CD4-positive, CD25-positive, alpha-beta regulatory T cell (primary cell): Measurements from ENCODE around the gene ZBTB7B. TPM values are rescaled to one million over a fixed set of nuclear protein-coding genes. Genes with fewer than 3 reads are reported as not detected.

Experiments
- ATAC-seq, 2 donors: fragments of 150-1000 bp; cut with Tn5 transposase; one replicate each; pipeline ENCODE4 v1.10.0; 2021; ENCODE audit warnings: low read depth in 2 of 2, moderate number of reproducible peaks in 2 of 2, moderate library complexity in 1 of 2
- DNase-seq, 3 donors: peaks; one replicate each; pipeline versions ENCODE4 v3.0.0 to v3.0.0-alpha.2; 2012 to 2022; ENCODE audit warnings: mixed read lengths in 1 of 3
- H3K27ac ChIP-seq: one replicate; pipeline ENCODE4 v1.7.0; 2013; ENCODE audit warnings: mild to moderate bottlenecking, low read length; ENCODE audit not compliant: insufficient read depth, poor library complexity, severe bottlenecking
- H3K27me3 ChIP-seq: one replicate; pipeline ENCODE4 v1.7.0; 2013; ENCODE audit warnings: low read length; ENCODE audit not compliant: control insufficient read depth, insufficient read depth
- H3K36me3 ChIP-seq: one replicate; pipeline ENCODE4 v1.7.0; 2013; ENCODE audit warnings: mild to moderate bottlenecking, low read length, moderate library complexity; ENCODE audit not compliant: control insufficient read depth, insufficient read depth
- H3K4me1 ChIP-seq: 2 replicates; pipeline ENCODE4 v1.7.0; 2013; ENCODE audit warnings: mild to moderate bottlenecking, low read length; ENCODE audit not compliant: insufficient read depth, control insufficient read depth, poor library complexity, severe bottlenecking
- H3K4me3 ChIP-seq: one replicate; pipeline ENCODE4 v1.7.0; 2013; ENCODE audit warnings: low read depth, mild to moderate bottlenecking, low read length, moderate library complexity
- H3K9me3 ChIP-seq, 2 experiments: 1 replicate in 1 of 2; 2 replicates in 1 of 2; pipeline ENCODE4 v1.7.0; 2013; ENCODE audit warnings: low read length in 2 of 2, mild to moderate bottlenecking in 1 of 2, moderate library complexity in 1 of 2; ENCODE audit not compliant: control insufficient read depth in 2 of 2
- H3K27ac Mint-ChIP-seq, 3 donors: one replicate each; pipeline ENCODE4 v1.8.0; 2020 to 2022; ENCODE audit warnings: mild to moderate bottlenecking in 3 of 3, mixed read lengths in 3 of 3, moderate library complexity in 2 of 3
- H3K27me3 Mint-ChIP-seq: one replicate; pipeline ENCODE4 v1.8.0; 2022; ENCODE audit warnings: mild to moderate bottlenecking, mixed read lengths
- H3K36me3 Mint-ChIP-seq: one replicate; pipeline ENCODE4 v1.8.0; 2020; ENCODE audit warnings: mixed read lengths
- H3K4me1 Mint-ChIP-seq, 4 donors: one replicate each; pipeline ENCODE4 v1.8.0; 2020 to 2022; ENCODE audit warnings: mixed read lengths in 4 of 4, mild to moderate bottlenecking in 1 of 4
- H3K4me3 Mint-ChIP-seq, 4 donors: one replicate each; pipeline ENCODE4 v1.8.0; 2020 to 2022; ENCODE audit warnings: mild to moderate bottlenecking in 4 of 4, mixed read lengths in 4 of 4, moderate library complexity in 3 of 4
- H3K9me3 Mint-ChIP-seq, 7 donors: one replicate each; pipeline ENCODE4 v1.8.0; 2020 to 2022; ENCODE audit warnings: mixed read lengths in 7 of 7, mild to moderate bottlenecking in 3 of 7, moderate library complexity in 2 of 7
- polyA plus RNA-seq, 4 donors: library from polyadenylated mRNA; unstranded; fragments of 300-500 nt; fragmentation: Illumina TruSeq; gene quantifications; one replicate each; pipeline ENCODE4 v1.2.3, GENCODE V29; 2021
- total RNA-seq: library from RNA; stranded (reverse); gene quantifications from one replicate; pipeline ENCODE4 v1.2.3, GENCODE V29; 2022

The ZBTB7B gene
- total and polyA plus RNA-seq, 5 donors from 2014 or later, result 3.7 to 68.0 (median 6.2) TPM

DNA sequence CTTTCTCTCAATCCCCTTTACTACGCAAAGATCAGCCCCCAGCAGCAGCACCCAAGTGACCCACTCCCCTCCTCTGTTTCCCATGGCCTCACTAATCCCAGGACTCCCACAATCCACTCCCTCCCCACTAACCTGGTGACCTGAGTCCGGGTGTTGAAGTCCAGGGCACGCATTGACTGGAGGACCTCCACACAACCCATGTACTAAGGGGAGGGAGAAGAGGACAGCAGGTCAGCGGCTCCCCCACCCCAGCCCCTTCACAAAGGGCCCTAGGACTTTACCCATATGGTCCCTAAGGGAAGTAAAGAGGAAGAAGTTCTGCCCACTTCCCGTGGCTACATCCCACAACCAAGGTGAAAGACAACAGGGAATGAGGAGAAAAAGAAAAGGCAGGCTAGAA lies 33.4 kb upstream of the ZBTB7B start:
- peak overlapping the region; percentile 24 for H3K27ac ChIP-seq
- ATAC-seq (no peak), DNase-seq (no peak)
- peaks cover 37% of the 10 kb centered on the region for H3K4me1 ChIP-seq
- peaks cover 8% of the 10 kb centered on the region for H3K36me3 Mint-ChIP-seq
- H3K9me3 ChIP-seq, result no peaks in the 10 kb centered on the region
- H3K27me3 ChIP-seq, result no peaks in the 10 kb centered on the region
- no peaks in the 10 kb centered on the region for H3K27me3 Mint-ChIP-seq
- peak overlapping the region in 1 of 4 donors; percentile 71 for H3K4me3 Mint-ChIP-seq
- H3K36me3 ChIP-seq, result peaks cover 43% of the 10 kb centered on the region
- peak overlapping the region in 2 of 3 donors; percentile 25 to 80 for H3K27ac Mint-ChIP-seq
- no peak overlapping the region for H3K4me3 ChIP-seq
- H3K4me1 Mint-ChIP-seq, result peaks cover 0 to 38% (median 28%) of the 10 kb centered on the region in 4 donors
- no peaks in the 10 kb centered on the region for H3K9me3 Mint-ChIP-seq

DNA sequence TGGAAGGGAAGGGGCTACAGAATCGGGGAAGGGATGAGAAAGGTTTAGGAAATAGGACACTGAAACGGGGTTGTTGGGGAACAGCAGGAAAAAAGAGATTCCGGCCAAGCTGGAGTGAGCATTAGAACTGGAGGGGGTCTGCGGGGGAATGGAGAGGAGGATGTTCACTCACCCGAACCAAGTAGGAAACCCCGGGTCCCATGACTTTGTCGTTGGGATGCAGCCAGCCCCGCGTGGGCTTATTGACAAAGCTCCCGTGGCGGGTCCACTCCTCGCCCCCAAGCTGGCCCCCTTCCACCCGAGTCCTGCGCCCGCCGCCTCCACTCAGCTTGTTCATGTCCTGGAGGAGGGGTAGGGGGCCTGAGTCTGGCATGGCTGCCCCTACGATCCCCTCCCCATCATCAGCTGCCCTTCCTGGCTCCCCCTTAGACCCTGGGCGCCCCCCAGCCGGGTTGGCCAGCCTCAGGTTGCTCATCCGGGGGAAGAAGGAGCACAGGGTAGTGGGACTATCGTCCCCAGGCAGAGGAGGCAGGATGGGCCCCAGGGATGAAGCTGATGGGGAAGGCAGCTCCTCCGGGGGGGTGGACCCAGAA lies 32.6 kb upstream of the ZBTB7B start:
- H3K36me3 ChIP-seq, result peaks cover 39% of the 10 kb centered on the region
- H3K4me1 ChIP-seq, result peaks cover 37% of the 10 kb centered on the region
- H3K27me3 ChIP-seq, result no peaks in the 10 kb centered on the region
- DNase-seq, result no peak
- H3K27me3 Mint-ChIP-seq, result no peaks in the 10 kb centered on the region
- H3K36me3 Mint-ChIP-seq, result peaks cover 8% of the 10 kb centered on the region
- H3K4me3 Mint-ChIP-seq, result peak overlapping the region in 1 of 4 donors; percentile 49
- peak overlapping the region in 1 of 3 donors; percentile 25 for H3K27ac Mint-ChIP-seq
- no peaks in the 10 kb centered on the region for H3K9me3 Mint-ChIP-seq
- no peak overlapping the region for H3K4me3 ChIP-seq
- peak overlapping the region; percentile 24 for H3K27ac ChIP-seq
- H3K9me3 ChIP-seq, result no peaks in the 10 kb centered on the region
- ATAC-seq, result no peak
- peaks cover 0 to 38% (median 28%) of the 10 kb centered on the region in 4 donors for H3K4me1 Mint-ChIP-seq

DNA sequence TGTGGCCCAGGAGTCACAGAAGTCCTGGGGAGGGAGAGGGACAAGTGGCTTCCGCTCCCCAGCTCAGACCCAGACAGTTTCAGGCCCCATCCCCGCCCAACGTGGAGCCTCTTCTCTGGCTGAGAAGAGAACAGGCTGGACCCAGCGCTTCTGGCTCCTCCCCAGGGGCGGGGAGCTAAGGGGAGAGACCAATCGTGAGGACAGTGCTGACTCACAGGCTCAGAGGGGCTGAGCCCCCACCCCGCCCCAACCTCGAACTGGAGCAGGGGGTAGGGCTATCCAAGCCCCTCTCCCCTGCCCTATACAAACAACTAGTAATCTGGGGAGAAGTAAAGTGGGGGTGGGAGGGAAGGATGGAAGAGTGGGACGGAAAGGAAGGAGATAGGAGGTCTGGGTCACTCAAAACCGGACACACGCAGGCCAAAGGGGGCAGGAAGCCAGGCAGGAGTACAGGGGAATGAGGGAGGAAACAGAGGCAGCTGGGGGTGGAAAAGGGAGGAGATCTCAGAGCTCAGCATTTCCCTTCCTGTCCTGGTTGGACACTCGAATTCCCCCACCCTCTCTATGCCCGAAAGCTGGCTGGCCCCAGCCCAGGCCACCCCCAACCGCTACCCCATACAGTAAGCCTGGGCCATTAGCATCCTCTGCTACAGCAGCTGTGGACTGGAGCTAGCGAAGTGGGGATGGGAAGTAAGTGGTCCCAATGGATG lies 31.8 kb upstream of the ZBTB7B start, which contains the start of gene SHC1:
TSS of gene SHC1 (minus strand) at position 117 of the 710 bp plus-strand sequence. CDS start 221 bp downstream, outside the sequence.
- H3K4me3 ChIP-seq, result peak within 1 kb of the TSS; percentile 35
- peaks cover 5% of the 10 kb centered on the region for H3K36me3 Mint-ChIP-seq
- peaks cover 0 to 38% (median 28%) of the 10 kb centered on the region in 4 donors for H3K4me1 Mint-ChIP-seq

DNA sequence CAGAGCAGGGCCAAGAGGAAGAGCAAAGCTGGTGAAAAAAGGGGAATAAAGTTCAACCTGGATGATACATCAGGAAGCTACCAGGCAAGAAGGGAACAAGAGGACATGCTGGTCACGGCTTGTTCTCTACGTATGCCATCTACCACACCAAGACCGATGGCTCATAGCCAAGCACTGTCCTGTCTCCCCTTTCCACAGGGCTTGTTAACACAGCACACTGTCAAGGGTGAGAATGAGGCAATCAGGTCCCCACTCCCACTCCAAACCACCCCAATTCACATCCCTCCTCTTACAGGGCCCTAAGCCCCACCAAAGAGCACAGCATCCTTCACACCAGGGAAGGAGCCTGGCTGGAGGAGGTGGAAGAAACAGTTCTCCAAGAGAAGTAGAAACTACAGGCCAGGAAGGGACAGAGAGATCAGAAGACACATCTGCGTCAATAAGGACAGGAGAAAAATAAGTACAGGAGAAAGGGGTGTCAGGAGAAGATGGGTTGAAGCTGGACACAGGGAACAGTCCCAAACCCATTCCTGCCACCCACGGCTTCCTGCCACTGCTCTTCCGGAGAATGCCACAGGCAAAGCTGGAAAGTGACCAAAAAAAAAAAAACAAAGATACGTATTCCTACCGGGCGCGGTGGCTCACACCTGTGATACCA lies 31.1 kb upstream of the ZBTB7B start:
- DNase-seq (no peak), ATAC-seq (no peak)
- Histone ChIP-seq H3K9me3 (no peaks in the 10 kb centered on the region), H3K27ac (peak overlapping the region; percentile 26), H3K27me3 (no peaks in the 10 kb centered on the region), H3K4me3 (peak overlapping the region; percentile 35), H3K36me3 (peaks cover 25% of the 10 kb centered on the region), H3K4me1 (peaks cover 47% of the 10 kb centered on the region)
- Mint-ChIP-seq H3K4me1 (peaks cover 0 to 38% (median 29%) of the 10 kb centered on the region in 4 donors), H3K27me3 (no peaks in the 10 kb centered on the region), H3K4me3 (peak overlapping the region; percentile 34 to 68 (median 54)), H3K36me3 (peaks cover 4% of the 10 kb centered on the region), H3K9me3 (no peaks in the 10 kb centered on the region), H3K27ac (peak overlapping the region; percentile 60 to 86 (median 66))

More for the DNA sequence above, 31.8 kb upstream of the ZBTB7B start, which contains the start of gene SHC1:
- Mint-ChIP-seq H3K27me3 (no peaks in the 10 kb centered on the region), H3K4me3 (peak within 1 kb of the TSS; percentile 34 to 68 (median 54)), H3K27ac (peak within 1 kb of the TSS; percentile 60 to 86 (median 66)), H3K9me3 (no peaks in the 10 kb centered on the region)
- DNase-seq (peak in 1 of 3 donors; percentile 35), ATAC-seq (no peak)
- H3K36me3 ChIP-seq, result peaks cover 32% of the 10 kb centered on the region
- H3K4me1 ChIP-seq, result peaks cover 40% of the 10 kb centered on the region
- H3K9me3 ChIP-seq, result no peaks in the 10 kb centered on the region
- no peaks in the 10 kb centered on the region for H3K27me3 ChIP-seq
- peak within 1 kb of the TSS; percentile 42 for H3K27ac ChIP-seq

DNA sequence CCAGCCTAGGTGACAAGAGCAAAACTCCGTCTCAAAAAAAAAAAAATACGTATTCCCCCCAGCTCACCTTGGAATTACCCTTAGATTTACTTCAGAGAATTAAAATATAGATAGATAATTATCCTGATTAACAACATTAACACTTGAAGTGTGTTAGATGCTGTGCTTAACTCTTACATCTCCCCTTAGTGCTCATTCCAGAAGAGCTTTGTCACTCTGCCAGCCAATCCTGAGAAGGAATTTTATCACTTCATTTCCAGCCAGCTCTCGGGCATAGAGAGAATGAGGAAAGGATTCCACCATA lies 30.4 kb upstream of the ZBTB7B start:
- H3K4me3 Mint-ChIP-seq, result peak overlapping the region in 1 of 4 donors; percentile 73

DNA sequence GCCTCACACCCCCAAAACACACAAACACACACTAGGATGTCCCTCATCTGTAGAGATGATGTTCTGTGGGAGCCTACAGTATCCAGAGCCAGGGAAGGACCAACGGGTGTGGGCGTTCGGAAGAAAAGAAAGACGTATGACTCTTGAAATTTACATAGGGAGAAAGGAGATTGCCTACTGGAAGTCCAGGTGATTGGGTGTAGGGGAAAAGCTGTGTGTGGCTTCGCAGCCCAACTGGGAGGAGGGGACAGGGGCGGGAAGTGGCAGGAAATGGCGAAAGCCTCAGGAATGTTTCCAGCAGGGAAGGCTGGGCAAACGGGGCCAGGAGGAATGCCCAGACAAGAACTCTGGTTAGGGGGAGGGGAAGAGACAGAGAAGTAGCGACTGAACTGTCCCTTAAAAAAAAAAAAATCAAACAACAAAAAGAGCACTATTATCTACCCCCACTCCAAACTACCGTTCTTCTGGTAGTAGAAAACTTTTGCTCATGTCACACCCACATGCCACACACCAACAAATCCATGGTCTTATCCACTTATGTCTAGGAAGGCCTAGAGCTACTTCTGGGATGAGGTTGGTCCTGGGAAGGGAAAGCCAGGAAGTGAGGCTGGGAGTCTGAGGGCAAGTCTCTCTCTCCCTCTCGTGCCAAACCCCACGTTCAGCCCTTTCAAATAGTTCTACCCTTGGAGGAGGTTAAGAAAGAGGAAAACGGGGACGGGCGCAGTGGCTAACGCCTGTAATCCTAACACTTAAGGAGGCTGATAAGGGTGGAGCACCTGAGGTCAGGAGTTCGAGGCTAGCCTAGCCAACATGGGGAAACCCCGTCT lies 29.9 kb upstream of the ZBTB7B start:
- Histone ChIP-seq H3K27ac (peak overlapping the region; percentile 98), H3K27me3 (no peaks in the 10 kb centered on the region), H3K4me1 (peaks cover 50% of the 10 kb centered on the region), H3K9me3 (no peaks in the 10 kb centered on the region), H3K4me3 (peak overlapping the region; percentile 22), H3K36me3 (peaks cover 13% of the 10 kb centered on the region)
- peak overlapping the region in 1 of 3 donors; percentile 79 for H3K27ac Mint-ChIP-seq
- H3K9me3 Mint-ChIP-seq, result no peaks in the 10 kb centered on the region
- H3K36me3 Mint-ChIP-seq, result peaks cover 4% of the 10 kb centered on the region
- peak overlapping the region in 1 of 4 donors; percentile 73 for H3K4me3 Mint-ChIP-seq
- ATAC-seq (no peak), DNase-seq (no peak)
- H3K4me1 Mint-ChIP-seq, result peaks cover 0 to 42% (median 31%) of the 10 kb centered on the region in 4 donors
- no peaks in the 10 kb centered on the region for H3K27me3 Mint-ChIP-seq

More for the DNA sequence above, 30.4 kb upstream of the ZBTB7B start:
- Histone ChIP-seq H3K27me3 (no peaks in the 10 kb centered on the region), H3K4me1 (peaks cover 50% of the 10 kb centered on the region), H3K27ac (no peak overlapping the region), H3K4me3 (peak overlapping the region; percentile 22), H3K9me3 (no peaks in the 10 kb centered on the region), H3K36me3 (peaks cover 18% of the 10 kb centered on the region)
- ATAC-seq (no peak), DNase-seq (no peak)
- H3K4me1 Mint-ChIP-seq, result peaks cover 0 to 38% (median 31%) of the 10 kb centered on the region in 4 donors
- no peaks in the 10 kb centered on the region for H3K27me3 Mint-ChIP-seq
- H3K36me3 Mint-ChIP-seq, result peaks cover 4% of the 10 kb centered on the region
- H3K9me3 Mint-ChIP-seq, result no peaks in the 10 kb centered on the region
- peak overlapping the region in 1 of 3 donors; percentile 79 for H3K27ac Mint-ChIP-seq
